ENCODE measurements around the gene TOM1L2.
"Not testable (repeated sequence)": the region's sequence is repeated elsewhere in the genome, so short reads cannot be mapped to it uniquely, and the experiment has no call there.

Gene TOM1L2

DNA sequence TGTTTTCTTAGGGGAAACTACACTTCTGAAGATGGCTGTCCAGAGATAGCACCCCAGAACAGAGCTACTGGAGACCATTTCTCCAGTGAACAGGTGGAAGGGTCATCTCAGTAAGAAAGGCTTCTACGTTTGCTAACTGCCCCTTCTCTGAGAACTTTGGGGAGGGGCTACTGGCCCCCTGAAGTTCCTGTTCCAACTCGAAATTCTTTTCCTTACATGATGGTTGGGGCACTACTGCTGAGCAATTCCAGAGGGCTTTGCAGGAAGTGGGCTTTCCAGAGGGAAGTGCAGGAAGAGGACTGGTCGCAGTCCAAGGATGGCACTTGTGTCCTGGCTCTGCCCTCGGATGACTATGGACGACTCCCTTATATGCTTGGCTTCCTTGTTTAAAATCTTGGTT, 31.2 kb downstream of the TOM1L2 start:
- Histone ChIP-seq H3K27me3 (ENCODE audit: insufficient read depth, poor library complexity, severe bottlenecking) (no peaks in the 10 kb centered on the region), H3K27ac (replicated peaks) (no peak overlapping the region), H3K4me3 (replicated peaks; ENCODE audit: insufficient read depth, low read length) (no peak overlapping the region)
- TF ChIP-seq, protein P1, sequence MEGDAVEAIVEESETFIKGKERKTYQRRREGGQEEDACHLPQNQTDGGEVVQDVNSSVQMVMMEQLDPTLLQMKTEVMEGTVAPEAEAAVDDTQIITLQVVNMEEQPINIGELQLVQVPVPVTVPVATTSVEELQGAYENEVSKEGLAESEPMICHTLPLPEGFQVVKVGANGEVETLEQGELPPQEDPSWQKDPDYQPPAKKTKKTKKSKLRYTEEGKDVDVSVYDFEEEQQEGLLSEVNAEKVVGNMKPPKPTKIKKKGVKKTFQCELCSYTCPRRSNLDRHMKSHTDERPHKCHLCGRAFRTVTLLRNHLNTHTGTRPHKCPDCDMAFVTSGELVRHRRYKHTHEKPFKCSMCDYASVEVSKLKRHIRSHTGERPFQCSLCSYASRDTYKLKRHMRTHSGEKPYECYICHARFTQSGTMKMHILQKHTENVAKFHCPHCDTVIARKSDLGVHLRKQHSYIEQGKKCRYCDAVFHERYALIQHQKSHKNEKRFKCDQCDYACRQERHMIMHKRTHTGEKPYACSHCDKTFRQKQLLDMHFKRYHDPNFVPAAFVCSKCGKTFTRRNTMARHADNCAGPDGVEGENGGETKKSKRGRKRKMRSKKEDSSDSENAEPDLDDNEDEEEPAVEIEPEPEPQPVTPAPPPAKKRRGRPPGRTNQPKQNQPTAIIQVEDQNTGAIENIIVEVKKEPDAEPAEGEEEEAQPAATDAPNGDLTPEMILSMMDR (IDR thresholded peaks at IDR 0.05; ENCODE audit: insufficient read depth, low read length): no peak
- TF ChIP-seq GABPA (IDR thresholded peaks at IDR 0.05; ENCODE audit: low read depth) (no peak), POLR2AphosphoS5 (IDR thresholded peaks at IDR 0.05; ENCODE audit: low read depth) (no peak), SPI1 (IDR thresholded peaks at IDR 0.05; ENCODE audit: borderline replicate concordance, low read depth) (no peak)
- TF ChIP-seq, protein P2, sequence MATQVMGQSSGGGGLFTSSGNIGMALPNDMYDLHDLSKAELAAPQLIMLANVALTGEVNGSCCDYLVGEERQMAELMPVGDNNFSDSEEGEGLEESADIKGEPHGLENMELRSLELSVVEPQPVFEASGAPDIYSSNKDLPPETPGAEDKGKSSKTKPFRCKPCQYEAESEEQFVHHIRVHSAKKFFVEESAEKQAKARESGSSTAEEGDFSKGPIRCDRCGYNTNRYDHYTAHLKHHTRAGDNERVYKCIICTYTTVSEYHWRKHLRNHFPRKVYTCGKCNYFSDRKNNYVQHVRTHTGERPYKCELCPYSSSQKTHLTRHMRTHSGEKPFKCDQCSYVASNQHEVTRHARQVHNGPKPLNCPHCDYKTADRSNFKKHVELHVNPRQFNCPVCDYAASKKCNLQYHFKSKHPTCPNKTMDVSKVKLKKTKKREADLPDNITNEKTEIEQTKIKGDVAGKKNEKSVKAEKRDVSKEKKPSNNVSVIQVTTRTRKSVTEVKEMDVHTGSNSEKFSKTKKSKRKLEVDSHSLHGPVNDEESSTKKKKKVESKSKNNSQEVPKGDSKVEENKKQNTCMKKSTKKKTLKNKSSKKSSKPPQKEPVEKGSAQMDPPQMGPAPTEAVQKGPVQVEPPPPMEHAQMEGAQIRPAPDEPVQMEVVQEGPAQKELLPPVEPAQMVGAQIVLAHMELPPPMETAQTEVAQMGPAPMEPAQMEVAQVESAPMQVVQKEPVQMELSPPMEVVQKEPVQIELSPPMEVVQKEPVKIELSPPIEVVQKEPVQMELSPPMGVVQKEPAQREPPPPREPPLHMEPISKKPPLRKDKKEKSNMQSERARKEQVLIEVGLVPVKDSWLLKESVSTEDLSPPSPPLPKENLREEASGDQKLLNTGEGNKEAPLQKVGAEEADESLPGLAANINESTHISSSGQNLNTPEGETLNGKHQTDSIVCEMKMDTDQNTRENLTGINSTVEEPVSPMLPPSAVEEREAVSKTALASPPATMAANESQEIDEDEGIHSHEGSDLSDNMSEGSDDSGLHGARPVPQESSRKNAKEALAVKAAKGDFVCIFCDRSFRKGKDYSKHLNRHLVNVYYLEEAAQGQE (IDR thresholded peaks at IDR 0.05; ENCODE audit: insufficient replicate concordance, low read depth): no peak
- DNase-seq (ENCODE audit: low read depth in 1 of 2, low spot score in 1 of 2): no peak

DNA sequence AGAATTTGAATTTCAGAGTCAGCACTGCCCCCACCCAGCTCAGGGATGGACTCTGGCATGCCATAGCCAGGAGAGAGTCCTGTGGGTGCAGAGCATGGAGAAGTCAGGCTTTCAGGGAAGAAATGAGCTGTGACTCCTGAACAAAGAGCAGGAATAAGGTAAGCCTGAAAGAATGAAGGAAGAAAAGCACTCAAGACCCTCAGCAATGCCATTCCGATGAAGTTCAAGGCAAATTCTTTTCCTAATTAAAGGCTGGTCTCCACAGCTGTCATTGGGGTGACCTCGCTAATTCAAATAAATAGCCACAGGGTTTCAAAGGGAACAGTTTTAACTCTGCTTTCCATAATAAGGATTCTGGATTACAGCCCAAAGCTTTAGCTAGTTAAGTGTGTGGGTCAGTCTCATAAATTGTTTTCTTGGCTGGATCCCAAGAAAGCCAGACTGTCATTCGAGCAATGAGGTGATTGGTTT, 31.7 kb downstream of the TOM1L2 start:
- TF ChIP-seq SPI1 (IDR thresholded peaks at IDR 0.05; ENCODE audit: borderline replicate concordance, low read depth) (no peak), POLR2AphosphoS5 (IDR thresholded peaks at IDR 0.05; ENCODE audit: low read depth) (no peak), GABPA (IDR thresholded peaks at IDR 0.05; ENCODE audit: low read depth) (no peak)
- TF ChIP-seq, protein P1 (IDR thresholded peaks at IDR 0.05; ENCODE audit: insufficient read depth, low read length): no peak
- TF ChIP-seq, protein P2 (IDR thresholded peaks at IDR 0.05; ENCODE audit: insufficient replicate concordance, low read depth): no peak
- DNase-seq (ENCODE audit: low read depth in 1 of 2, low spot score in 1 of 2): no peak
- Histone ChIP-seq H3K27me3 (ENCODE audit: insufficient read depth, poor library complexity, severe bottlenecking) (no peaks in the 10 kb centered on the region), H3K27ac (replicated peaks) (no peak overlapping the region), H3K4me3 (replicated peaks; ENCODE audit: insufficient read depth, low read length) (no peak overlapping the region)

DNA sequence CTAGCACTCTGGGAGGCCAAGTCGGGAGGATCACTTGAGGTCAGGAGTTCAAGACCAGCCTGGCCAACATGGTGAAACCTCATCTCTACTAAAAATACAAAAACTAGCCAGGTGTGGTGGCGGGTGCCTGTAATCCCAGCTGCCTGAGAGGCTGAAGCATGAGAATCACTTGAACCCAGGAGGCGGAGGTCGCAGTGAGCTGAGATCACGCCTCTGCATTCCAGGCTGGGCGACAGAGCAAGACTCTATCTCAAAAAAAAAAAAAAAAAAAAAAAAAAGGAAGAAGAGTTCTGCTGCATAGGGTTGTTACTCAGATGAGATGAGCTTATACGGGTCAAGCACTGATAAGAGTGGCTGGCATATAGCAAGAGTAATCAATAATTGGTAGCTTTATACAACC, 32.3 kb downstream of the TOM1L2 start:
- not testable (repeated sequence) for H3K27me3 ChIP-seq (ENCODE audit: insufficient read depth, poor library complexity, severe bottlenecking); DNase-seq (ENCODE audit: low read depth in 1 of 2, low spot score in 1 of 2); H3K27ac ChIP-seq (replicated peaks); H3K4me3 ChIP-seq (replicated peaks; ENCODE audit: insufficient read depth, low read length)

DNA sequence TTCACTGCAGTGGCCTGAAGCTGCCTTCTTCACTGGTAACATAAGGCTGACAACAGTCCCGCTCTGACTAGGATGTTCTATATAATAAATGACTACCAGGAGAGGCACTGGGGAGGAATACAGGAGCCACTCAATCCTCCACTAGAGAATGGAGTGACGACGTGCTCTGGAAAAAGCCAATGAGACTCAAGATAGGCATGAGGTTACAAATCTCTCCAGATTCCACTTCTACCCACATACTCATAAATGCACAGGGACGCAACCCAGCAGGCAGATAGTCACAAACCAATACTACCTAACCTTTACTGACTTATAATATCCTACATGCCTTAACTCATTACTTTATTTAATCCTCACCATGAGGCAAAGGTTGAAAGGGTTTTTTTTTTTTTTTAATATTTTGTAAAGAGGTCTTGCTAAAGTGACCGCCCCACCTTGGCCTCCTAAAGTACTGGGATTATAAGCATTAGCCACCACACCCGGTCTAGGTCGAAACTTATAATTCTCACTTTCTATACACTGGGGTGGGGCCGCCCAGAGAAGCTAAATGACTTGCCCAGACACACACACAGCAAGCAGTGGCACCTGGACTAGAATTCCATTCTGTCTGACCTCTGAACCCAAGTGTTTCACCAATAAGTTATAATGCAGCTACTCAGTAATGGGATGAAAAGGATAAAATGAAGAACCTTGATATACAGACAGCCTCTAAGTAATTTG, 33.7 kb downstream of the TOM1L2 start:
- Histone ChIP-seq H3K27ac (replicated peaks) (no peak overlapping the region), H3K4me3 (replicated peaks; ENCODE audit: insufficient read depth, low read length) (no peak overlapping the region), H3K27me3 (ENCODE audit: insufficient read depth, poor library complexity, severe bottlenecking) (no peaks in the 10 kb centered on the region)
- TF ChIP-seq SPI1 (IDR thresholded peaks at IDR 0.05; ENCODE audit: borderline replicate concordance, low read depth) (no peak), GABPA (IDR thresholded peaks at IDR 0.05; ENCODE audit: low read depth) (no peak), POLR2AphosphoS5 (IDR thresholded peaks at IDR 0.05; ENCODE audit: low read depth) (no peak)
- TF ChIP-seq, protein P1 (IDR thresholded peaks at IDR 0.05; ENCODE audit: insufficient read depth, low read length): no peak
- TF ChIP-seq, protein P2 (IDR thresholded peaks at IDR 0.05; ENCODE audit: insufficient replicate concordance, low read depth): no peak
- DNase-seq (ENCODE audit: low read depth in 1 of 2, low spot score in 1 of 2): no peak
